Mesendoderm (in vitro differentiated cells): ENCODE measurements around the gene TRANK1.

ENCODE experiments used
- DNase-seq: peaks from one replicate; pipeline ENCODE4 v3.0.0; 2013
- H2AK5ac ChIP-seq: 2 replicates; pipeline ENCODE4 v1.6.1; 2013; ENCODE audit warnings: low read length, inconsistent platforms
- H2BK120ac ChIP-seq: 2 replicates; pipeline ENCODE4 v1.6.1; 2013; ENCODE audit warnings: low read depth, mild to moderate bottlenecking, low read length, moderate library complexity, mixed read lengths
- H2BK15ac ChIP-seq: replicated peaks from 2 replicates; pipeline ENCODE4 v1.6.1; 2013; ENCODE audit warnings: low read depth, mild to moderate bottlenecking, moderate library complexity
- H2BK5ac ChIP-seq: 2 replicates; pipeline ENCODE4 v1.6.1; 2013; ENCODE audit warnings: low read length, inconsistent platforms
- H3K18ac ChIP-seq: 2 replicates; pipeline ENCODE4 v1.6.1; 2013; ENCODE audit warnings: mild to moderate bottlenecking, low read length, mixed read lengths
- H3K23ac ChIP-seq: one replicate; pipeline ENCODE4 v1.6.1; 2013; ENCODE audit warnings: low read length
- H3K27ac ChIP-seq: 2 replicates; pipeline ENCODE4 v1.5.1; 2013; ENCODE audit warnings: low read depth, mild to moderate bottlenecking, inconsistent platforms, low read length, moderate library complexity
- H3K27me3 ChIP-seq: 2 replicates; pipeline ENCODE4 v1.6.1; 2013; ENCODE audit warnings: low read length, control low read depth, mild to moderate bottlenecking, inconsistent platforms; ENCODE audit not compliant: insufficient read depth, poor library complexity
- H3K36me3 ChIP-seq: 2 replicates; pipeline ENCODE4 v1.6.1; 2013; ENCODE audit warnings: low read length, inconsistent platforms; ENCODE audit not compliant: control insufficient read depth, insufficient read depth
- H3K4ac ChIP-seq: one replicate; pipeline ENCODE4 v1.6.1; 2013; ENCODE audit warnings: low read depth, mild to moderate bottlenecking, low read length, moderate library complexity
- H3K4me1 ChIP-seq: 2 replicates; pipeline ENCODE4 v1.6.1; 2013; ENCODE audit warnings: low read depth, low read length, inconsistent platforms; ENCODE audit not compliant: control insufficient read depth
- H3K4me2 ChIP-seq: 2 replicates; pipeline ENCODE4 v1.6.1; 2013; ENCODE audit warnings: low read length
- H3K4me3 ChIP-seq: 2 replicates; pipeline ENCODE4 v1.5.1; 2013; ENCODE audit warnings: mild to moderate bottlenecking, low read length
- H3K56ac ChIP-seq: one replicate; pipeline ENCODE4 v1.6.1; 2013; ENCODE audit warnings: low read length
- H3K79me1 ChIP-seq: 2 replicates; pipeline ENCODE4 v1.6.1; 2013; ENCODE audit warnings: low read length, inconsistent platforms
- H3K79me2 ChIP-seq: 2 replicates; pipeline ENCODE4 v1.6.1; 2013; ENCODE audit warnings: mild to moderate bottlenecking, low read length; ENCODE audit not compliant: control insufficient read depth, insufficient read depth
- H3K9ac ChIP-seq: 2 replicates; pipeline ENCODE4 v1.6.1; 2013; ENCODE audit warnings: low read length, inconsistent platforms
- H4K5ac ChIP-seq: one replicate; pipeline ENCODE4 v1.6.1; 2013; ENCODE audit warnings: low read length
- H4K8ac ChIP-seq: one replicate; pipeline ENCODE4 v1.6.1; 2013; ENCODE audit warnings: low read depth, mild to moderate bottlenecking, control low read depth, low read length, moderate library complexity
- WGBS: extraction: QIAGEN DNeasy Blood & Tissue Kit; methylation state at CpG from one replicate; pipeline ENCODE4 v1.1.7; 2013; ENCODE audit warnings: low lambda C conversion rate, missing lambda C conversion rate; ENCODE audit not compliant: insufficient coverage; ENCODE audit errors: extremely low coverage; 5-methylcytosine and 5-hydroxymethylcytosine counted together

The TRANK1 gene

DNA sequence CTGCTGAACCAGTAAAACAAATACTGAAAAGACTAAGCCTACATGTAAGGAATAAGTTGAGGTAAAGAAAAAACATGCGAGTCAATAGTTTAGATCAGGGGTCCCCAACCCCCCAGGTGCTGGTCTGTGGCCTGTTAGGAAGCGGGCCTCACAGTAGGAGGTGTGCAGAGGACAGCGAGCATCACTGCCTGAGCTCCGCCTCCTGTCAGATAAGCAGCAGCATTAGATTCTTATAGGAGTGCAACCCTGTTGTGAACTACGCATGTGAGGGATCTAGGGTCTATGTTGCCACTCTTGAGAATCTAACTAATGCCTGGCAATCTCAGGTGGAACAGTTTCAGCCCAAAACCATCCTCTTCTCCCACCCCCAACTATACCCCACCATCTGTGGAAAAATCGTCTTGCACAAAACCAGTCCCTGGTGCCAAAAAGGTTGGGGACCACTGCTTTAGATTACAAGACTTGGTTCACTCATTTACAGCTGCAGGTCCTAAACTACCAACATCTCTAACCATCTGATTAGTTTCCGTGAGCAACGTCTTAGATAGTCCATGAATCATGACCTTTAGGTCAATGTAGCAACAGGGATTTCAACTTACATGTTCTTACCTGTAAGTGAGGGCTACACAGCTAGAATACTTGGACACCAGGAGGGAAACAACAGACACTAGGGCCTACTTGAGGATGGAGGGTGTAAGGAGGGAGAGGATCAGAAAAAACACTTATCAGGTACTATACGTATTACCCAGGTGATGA is 66.7 kb downstream of the TRANK1 start:
- no peak overlapping the region for H3K4me3 ChIP-seq
- H3K4ac ChIP-seq = no peak overlapping the region
- no peak overlapping the region for H4K5ac ChIP-seq
- no peak overlapping the region for H3K18ac ChIP-seq
- no peak overlapping the region for H3K56ac ChIP-seq
- no peak overlapping the region for H2BK15ac ChIP-seq
- H3K27ac ChIP-seq = no peak overlapping the region
- no peak overlapping the region for H2BK120ac ChIP-seq
- H2AK5ac ChIP-seq = no peak overlapping the region
- H3K79me2 ChIP-seq = no peaks in the 10 kb centered on the region
- H3K36me3 ChIP-seq = no peaks in the 10 kb centered on the region
- no peak overlapping the region for H3K4me2 ChIP-seq
- H3K9ac ChIP-seq = no peak overlapping the region
- H3K79me1 ChIP-seq = no peaks in the 10 kb centered on the region
- peaks cover 2% of the 10 kb centered on the region for H3K4me1 ChIP-seq
- peak; percentile 53 for DNase-seq
- no CpG with 5 or more reads among the region's 9 CpGs for WGBS
- no peaks in the 10 kb centered on the region for H3K27me3 ChIP-seq
- no peak overlapping the region for H2BK5ac ChIP-seq
- no peak overlapping the region for H3K23ac ChIP-seq
- H4K8ac ChIP-seq = no peak overlapping the region

DNA sequence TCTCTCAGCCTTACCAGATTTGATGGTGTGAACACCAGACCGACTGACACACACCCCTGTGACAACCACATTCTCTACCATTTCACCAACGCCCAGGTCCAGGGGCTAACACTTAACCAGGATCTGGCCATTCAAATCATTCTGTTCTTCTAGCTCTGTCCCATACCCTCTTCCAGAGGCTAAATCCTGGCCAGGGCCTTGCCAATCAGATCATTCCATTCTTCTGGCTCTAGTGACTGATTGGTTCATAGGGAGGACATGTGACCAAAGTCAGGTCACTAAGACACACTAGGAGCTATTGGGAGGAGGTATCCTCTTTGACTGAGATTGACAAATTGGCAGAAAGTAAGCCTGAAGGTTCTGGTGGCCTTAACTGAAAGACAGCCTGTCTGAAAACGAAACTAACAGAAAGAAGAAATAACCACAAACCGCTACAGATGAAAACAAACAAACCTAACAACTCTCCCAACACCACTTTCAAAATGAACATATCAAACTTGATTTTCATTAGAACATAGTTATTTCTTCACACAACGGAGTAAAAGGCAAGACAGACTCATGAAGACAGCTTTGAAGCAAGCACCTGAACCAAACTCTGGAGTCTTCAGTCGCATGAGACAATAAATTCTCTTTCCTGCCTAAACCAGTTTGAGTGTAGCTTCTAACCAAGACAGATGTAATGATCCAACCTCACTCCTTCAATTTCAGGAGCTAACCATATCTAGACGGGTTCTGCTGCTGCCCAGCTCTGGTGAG is 68.5 kb downstream of the TRANK1 start:
- Histone ChIP-seq H3K27ac (no peak overlapping the region), H3K9ac (no peak overlapping the region), H2BK15ac (no peak overlapping the region), H3K18ac (no peak overlapping the region), H3K27me3 (no peaks in the 10 kb centered on the region), H4K8ac (no peak overlapping the region), H3K56ac (no peak overlapping the region), H3K79me2 (no peaks in the 10 kb centered on the region), H3K23ac (no peak overlapping the region), H3K4me3 (no peak overlapping the region), H3K79me1 (no peaks in the 10 kb centered on the region), H2BK5ac (no peak overlapping the region), H3K4ac (no peak overlapping the region), H3K4me2 (no peak overlapping the region), H3K4me1 (peaks cover 2% of the 10 kb centered on the region), H4K5ac (no peak overlapping the region), H2AK5ac (no peak overlapping the region), H2BK120ac (no peak overlapping the region), H3K36me3 (no peaks in the 10 kb centered on the region)
- no CpG with 5 or more reads among the region's 7 CpGs for WGBS
- no peak for DNase-seq

DNA sequence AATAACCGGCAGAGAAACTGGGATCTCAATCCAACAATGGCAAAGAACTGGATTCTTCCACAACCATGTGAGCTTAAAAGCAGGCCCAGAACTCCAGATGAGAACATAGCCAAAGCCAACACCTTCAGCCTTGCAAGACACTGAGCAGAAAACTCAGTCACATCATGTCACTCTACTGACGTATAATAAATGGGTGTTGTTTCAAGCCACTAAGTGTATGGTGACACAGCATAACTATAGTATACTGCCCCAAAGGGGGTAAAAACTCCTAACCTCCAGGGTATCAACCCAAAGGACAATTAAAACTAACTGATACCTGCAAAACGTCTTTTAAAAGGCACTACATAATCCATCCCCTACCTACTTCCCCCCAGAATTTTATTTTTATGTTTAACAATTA is 69.5 kb downstream of the TRANK1 start:
- no peak overlapping the region for H2AK5ac ChIP-seq
- H4K8ac ChIP-seq = no peak overlapping the region
- H3K18ac ChIP-seq = no peak overlapping the region
- H3K4me2 ChIP-seq = no peak overlapping the region
- H3K56ac ChIP-seq = no peak overlapping the region
- H3K9ac ChIP-seq = no peak overlapping the region
- H3K27ac ChIP-seq = no peak overlapping the region
- no peak overlapping the region for H2BK15ac ChIP-seq
- no peaks in the 10 kb centered on the region for H3K79me2 ChIP-seq
- H3K23ac ChIP-seq = no peak overlapping the region
- no peak overlapping the region for H4K5ac ChIP-seq
- no peak for DNase-seq
- no peak overlapping the region for H2BK120ac ChIP-seq
- H3K4me1 ChIP-seq = peaks cover 2% of the 10 kb centered on the region
- WGBS = no CpG with 5 or more reads among the region's 3 CpGs
- H3K36me3 ChIP-seq = no peaks in the 10 kb centered on the region
- no peaks in the 10 kb centered on the region for H3K79me1 ChIP-seq
- no peaks in the 10 kb centered on the region for H3K27me3 ChIP-seq
- H3K4ac ChIP-seq = no peak overlapping the region
- no peak overlapping the region for H2BK5ac ChIP-seq
- H3K4me3 ChIP-seq = no peak overlapping the region

DNA sequence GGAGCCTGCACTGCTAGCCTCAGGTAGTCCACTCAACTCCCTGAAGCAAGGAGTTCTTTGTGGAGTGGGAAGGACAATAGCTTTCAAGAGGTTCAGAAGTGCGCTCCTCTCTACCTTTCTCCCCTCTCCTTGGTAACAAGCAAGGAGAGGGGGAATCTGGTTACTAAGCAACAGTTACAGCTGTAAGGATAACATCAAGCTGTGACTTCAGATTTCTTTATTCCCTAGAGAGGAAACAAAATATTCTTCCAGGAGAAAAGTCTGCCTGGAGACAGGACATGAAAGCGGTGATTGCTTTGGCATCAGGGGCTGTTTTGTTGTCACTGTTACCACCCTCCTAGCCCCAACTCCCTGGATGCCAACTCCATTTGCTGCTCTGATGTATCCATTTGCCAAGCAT is 70.4 kb downstream of the TRANK1 start:
- no CpG with 5 or more reads among the region's 2 CpGs for WGBS
- Histone ChIP-seq H3K79me1 (no peaks in the 10 kb centered on the region), H3K9ac (no peak overlapping the region), H3K56ac (no peak overlapping the region), H2BK120ac (no peak overlapping the region), H3K27ac (no peak overlapping the region), H4K5ac (no peak overlapping the region), H3K23ac (no peak overlapping the region), H3K4ac (no peak overlapping the region), H3K18ac (no peak overlapping the region), H2AK5ac (no peak overlapping the region), H2BK5ac (no peak overlapping the region), H3K4me2 (no peak overlapping the region), H2BK15ac (no peak overlapping the region), H3K36me3 (no peaks in the 10 kb centered on the region), H4K8ac (no peak overlapping the region), H3K4me1 (peaks cover 2% of the 10 kb centered on the region), H3K27me3 (no peaks in the 10 kb centered on the region), H3K4me3 (no peak overlapping the region), H3K79me2 (no peaks in the 10 kb centered on the region)
- DNase-seq = peak; percentile 49

DNA sequence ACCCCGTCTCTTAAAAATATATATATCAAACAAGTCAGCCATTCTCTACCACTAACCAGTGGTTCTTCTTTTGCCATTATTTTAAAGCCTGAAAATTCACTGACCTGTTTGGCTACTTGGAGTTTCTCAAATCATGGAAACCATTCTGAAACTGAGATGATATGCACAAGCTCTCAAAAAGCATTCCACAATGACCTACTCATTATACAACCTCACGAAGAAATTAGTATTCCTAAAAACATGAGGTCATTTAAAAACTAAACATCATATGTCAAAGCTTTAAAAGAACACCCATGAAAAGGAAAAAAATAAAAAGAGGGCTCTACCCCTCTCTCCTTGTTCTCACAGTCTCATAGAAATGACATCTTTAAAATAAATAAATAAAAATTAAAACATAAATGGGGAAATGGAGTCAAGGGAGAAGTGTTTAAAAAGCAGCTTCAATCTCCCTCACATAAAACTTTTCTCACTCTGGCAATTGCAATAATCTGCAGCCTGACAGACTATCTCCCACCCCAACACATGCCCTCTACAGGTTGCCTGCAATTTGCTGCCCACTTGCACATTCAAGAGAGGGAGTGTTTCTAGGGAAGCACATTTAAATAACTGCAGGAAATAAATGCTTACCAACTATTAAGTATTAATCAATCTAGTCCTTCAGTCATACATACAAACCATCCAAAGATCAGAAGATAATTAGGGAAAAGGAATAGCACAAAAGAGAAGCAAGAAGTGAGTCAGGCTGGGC is 73.3 kb downstream of the TRANK1 start:
- no peak overlapping the region for H2AK5ac ChIP-seq
- no peaks in the 10 kb centered on the region for H3K4me1 ChIP-seq
- no peak overlapping the region for H4K8ac ChIP-seq
- H3K79me2 ChIP-seq = no peaks in the 10 kb centered on the region
- H3K4me2 ChIP-seq = no peak overlapping the region
- no peaks in the 10 kb centered on the region for H3K79me1 ChIP-seq
- DNase-seq = no peak
- H2BK5ac ChIP-seq = no peak overlapping the region
- no peak overlapping the region for H4K5ac ChIP-seq
- H2BK120ac ChIP-seq = no peak overlapping the region
- no peak overlapping the region for H3K27ac ChIP-seq
- H3K23ac ChIP-seq = no peak overlapping the region
- no peaks in the 10 kb centered on the region for H3K36me3 ChIP-seq
- no peak overlapping the region for H3K56ac ChIP-seq
- H3K27me3 ChIP-seq = no peaks in the 10 kb centered on the region
- H2BK15ac ChIP-seq = no peak overlapping the region
- no peak overlapping the region for H3K9ac ChIP-seq
- H3K4me3 ChIP-seq = no peak overlapping the region
- no CpG with 5 or more reads among the region's 2 CpGs for WGBS
- H3K18ac ChIP-seq = no peak overlapping the region
- no peak overlapping the region for H3K4ac ChIP-seq
